ENCODE data around the gene PAXX. TPM values are rescaled to one million over a fixed set of nuclear protein-coding genes. Genes with fewer than 3 reads are reported as not detected.

The PAXX gene, protein sequence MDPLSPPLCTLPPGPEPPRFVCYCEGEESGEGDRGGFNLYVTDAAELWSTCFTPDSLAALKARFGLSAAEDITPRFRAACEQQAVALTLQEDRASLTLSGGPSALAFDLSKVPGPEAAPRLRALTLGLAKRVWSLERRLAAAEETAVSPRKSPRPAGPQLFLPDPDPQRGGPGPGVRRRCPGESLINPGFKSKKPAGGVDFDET
- 50.9 and 69.2 TPM in 2 replicates for total RNA-seq

DNA sequence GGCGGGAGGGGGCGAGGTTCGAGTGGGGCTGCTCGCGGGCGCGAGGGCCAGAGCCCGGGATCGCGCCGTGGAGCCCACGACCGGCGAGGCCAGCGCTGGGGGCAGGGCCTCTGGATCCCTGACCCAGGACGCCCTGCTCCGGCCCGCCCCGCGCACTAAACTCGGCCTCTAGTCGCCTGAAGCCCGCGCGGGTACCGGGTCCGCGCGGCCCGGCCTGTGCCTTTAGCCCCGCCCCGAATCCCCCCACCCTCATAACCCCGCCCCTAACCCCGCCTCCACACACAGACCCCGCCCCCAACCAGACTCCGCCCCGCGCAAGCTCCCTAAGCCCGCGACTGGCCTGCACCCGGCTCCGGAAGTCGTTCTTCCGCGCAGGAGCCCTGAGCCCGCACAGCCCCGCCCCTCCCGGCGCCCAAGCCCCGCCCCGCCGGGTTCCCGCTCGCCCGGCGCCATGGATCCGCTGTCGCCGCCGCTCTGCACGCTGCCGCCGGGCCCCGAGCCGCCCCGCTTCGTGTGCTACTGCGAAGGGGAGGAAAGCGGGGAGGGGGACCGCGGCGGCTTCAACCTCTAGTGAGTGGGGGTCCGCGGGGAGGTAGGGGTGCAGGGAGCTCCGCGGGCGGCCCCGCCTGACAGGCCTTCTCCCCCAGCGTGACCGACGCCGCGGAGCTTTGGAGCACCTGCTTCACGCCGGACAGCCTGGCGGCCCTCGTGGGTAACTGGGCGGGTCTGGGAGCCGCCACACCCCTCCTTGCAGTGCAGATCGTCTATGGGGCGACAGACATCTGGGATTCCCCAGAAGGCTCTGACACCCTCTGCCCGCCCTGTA lies at the start of gene PAXX:
Gene PAXX, plus strand, starts transcription at position 430 of the 826 bp plus-strand sequence. Its CDS starts 22 bp downstream, at position 452.

DNA sequence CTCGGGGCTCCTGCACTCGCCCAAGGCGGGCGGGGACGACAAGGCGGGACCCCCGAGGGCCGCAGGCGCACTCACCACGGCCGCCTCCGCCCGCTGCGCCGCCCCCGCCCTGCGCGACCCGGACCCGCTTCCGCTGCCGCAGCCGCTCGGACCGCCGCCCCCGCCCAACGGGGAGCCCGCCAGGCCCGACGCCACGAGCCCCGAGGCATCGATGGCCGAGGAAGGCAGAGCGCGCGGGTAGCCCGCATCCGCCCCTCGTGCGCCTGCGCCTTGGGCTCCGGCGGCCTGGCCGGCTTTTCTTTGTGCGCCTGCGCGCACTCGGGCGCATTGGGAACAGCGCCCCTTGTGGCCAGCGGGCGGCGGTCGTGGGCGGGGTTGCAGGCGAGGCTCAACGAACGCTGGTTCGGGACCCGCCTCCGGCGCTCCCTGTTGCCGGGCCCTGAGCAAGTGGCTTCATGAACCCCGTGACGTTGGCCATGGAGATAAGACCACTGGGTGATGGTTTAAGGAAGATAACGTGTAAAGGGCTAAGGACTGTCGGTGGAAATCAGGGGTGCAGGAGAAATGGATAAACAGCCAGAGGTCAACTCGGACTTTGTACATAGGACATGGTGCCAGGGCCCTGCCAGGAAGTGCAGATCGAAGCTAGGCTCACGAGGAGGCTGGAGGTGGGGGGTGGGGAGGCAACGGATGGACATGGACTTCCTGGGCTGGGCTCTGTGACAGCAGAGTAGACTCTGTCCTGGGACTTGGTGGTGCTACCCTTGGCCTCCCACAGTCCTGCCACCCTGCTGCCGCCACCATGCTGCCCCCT lies 47.5 kb upstream of the PAXX start, which contains the start of the genes C8G and FBXW5:
Gene C8G, plus strand, starts transcription at position 725 of the 814 bp plus-strand sequence. Its CDS starts 78 bp downstream, at position 803.
Gene FBXW5, minus strand, starts transcription at position 220 of the 814 bp plus-strand sequence. CDS start 655 bp downstream, outside the sequence.

DNA sequence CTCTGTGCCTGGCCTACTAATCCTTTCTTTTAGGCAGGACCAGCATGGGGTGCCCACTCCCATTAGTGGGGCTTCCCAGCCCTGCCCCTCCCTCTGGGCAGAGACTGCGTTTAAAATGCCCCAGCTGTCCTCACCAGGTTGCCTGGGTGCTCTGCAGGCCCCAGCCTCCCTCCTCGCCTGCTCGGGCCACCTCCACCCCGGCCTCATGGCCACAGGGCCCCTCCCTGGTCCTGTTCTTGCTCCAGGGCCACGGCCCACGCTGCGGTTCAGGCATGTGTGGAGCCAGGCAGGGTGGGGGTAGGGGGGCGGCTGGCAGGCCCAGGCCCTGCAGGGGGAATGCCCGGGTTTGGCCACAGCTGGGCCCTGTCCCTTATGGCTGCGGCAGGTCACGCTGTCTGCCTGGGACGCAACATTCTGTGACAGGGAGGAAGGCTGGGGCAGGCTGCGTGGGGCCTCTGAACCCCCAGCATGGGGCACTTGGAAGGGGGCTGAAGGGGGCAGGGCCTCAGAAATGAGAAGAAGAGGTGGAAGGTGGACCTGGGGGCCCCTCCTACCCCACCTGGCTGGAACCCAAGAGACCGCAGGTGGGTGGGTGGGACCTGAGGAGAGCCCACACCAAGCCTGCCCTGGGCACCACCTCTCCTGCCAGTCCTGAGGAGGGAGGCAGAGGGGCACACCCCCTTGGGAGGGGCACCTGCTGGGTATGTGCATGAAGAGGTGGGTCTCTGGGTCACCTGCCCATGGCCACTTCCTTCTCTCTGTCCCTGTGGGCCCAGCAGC lies 40.5 kb upstream of the PAXX start, which contains the start of gene LCN12:
Gene LCN12, plus strand, starts transcription at position 733 of the 780 bp plus-strand sequence. CDS start 55 bp downstream, outside the sequence.

DNA sequence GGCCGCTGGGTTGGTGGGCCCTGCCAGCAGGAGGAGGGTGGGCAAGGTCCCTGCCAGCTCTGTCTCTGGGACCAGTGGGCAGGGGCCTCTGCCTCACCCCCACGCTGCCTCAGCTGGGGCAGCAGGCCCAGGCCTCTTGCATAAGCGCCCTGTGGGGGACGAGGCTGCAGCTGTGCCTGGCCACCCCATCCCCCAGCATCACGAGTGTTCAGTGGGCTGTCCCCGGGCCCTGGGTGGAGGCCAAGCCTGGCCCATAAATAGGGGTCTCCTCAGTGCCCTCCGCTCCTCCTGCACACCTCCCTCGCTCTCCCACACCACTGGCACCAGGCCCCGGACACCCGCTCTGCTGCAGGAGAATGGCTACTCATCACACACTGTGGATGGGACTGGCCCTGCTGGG lies 15.0 kb upstream of the PAXX start, which contains the start of gene PTGDS:
Gene PTGDS, plus strand, starts transcription at position 282 of the 400 bp plus-strand sequence. Its CDS starts 75 bp downstream, at position 357.

DNA sequence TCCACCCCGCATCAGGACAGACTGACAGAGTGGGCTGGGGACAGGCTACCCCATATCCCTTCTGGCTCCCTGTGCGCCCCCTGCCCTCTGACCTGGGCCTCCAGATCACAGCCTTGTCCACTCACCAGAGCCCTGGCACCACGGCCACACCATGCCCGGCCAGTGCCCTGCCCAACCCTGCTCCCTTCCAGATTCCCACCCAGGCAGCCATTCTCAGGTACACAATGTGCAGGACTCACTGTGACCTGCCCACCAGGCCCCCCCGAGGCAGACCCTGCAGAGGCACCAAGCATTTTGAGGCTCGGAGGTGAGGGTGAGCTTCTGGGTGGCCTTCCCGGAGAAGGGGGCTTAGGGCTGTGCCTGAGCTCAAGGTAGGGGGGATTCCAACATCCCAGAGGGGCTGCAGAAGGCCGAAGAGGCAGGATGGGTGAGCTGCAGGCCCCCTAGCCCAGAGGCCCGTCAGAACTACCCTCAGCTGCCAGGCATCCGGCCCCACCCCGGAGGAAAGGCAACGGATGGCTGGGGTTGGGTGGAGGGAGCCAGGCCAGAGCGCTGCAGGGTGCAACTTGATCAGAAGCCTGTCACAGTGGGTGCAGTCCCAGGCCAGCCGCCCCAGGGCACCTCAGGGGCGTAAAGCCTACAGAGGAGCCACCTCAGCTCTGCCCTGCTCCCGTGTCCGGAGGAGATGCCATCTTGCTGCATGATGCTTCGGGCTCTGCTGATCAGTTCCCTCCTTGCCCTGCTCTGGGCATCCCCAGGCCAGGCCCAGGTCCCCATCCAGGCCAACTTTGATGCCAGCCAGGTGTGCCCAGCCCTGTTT lies 9.8 kb upstream of the PAXX start, which contains the start of gene LCNL1:
Gene LCNL1, plus strand, starts transcription at position 762 of the 820 bp plus-strand sequence. CDS start 594 bp downstream, outside the sequence.

DNA sequence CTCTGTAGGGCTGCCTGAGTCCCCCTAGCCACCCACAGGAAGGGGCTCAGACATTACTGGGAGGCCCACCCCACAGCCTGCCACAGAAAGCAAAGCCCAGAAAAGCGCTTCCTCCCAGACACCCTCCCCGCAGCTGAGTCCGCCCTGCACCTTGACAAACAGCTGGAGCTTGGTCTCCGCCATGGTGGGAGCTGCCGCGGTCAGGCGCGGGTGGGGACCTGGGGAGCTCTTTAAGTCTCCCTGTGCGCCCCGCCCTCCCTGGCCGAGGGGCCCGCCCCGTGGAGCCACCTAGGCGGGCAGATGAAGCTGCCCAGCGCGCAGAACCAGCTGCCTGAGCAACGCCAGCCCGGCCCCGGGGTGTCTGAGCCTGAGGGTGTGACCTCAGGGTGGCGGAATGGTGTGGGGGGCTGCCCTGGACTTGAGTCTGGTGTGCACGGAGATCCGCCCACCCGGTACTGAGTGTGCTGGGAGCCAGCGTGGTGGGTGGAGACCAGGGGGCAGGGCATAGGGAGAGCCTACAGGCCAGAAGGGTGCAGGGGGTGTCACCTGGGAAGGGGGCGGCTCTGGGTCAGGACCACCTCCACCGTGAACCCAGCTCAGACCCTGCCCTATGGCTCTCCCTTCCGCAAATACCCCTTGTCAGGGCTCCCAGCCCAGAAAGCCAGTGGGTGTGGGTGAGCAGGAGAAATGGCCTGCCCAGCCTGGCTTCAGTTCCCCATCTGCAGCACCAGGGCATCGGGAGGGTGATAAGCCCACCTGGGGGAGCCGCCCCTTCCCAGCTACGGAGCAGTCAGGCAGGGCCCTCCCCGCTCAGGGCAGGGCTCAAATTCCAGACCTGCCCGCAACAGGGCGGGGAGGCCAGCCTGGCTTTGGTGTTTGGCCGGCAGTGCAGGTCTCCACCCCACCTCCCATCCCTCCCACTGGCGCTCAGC lies 4.4 kb downstream of the PAXX start, which contains the start of gene CLIC3:
Gene CLIC3, minus strand, starts transcription at position 208 of the 932 bp plus-strand sequence. Its CDS starts 25 bp downstream, at position 183.

DNA sequence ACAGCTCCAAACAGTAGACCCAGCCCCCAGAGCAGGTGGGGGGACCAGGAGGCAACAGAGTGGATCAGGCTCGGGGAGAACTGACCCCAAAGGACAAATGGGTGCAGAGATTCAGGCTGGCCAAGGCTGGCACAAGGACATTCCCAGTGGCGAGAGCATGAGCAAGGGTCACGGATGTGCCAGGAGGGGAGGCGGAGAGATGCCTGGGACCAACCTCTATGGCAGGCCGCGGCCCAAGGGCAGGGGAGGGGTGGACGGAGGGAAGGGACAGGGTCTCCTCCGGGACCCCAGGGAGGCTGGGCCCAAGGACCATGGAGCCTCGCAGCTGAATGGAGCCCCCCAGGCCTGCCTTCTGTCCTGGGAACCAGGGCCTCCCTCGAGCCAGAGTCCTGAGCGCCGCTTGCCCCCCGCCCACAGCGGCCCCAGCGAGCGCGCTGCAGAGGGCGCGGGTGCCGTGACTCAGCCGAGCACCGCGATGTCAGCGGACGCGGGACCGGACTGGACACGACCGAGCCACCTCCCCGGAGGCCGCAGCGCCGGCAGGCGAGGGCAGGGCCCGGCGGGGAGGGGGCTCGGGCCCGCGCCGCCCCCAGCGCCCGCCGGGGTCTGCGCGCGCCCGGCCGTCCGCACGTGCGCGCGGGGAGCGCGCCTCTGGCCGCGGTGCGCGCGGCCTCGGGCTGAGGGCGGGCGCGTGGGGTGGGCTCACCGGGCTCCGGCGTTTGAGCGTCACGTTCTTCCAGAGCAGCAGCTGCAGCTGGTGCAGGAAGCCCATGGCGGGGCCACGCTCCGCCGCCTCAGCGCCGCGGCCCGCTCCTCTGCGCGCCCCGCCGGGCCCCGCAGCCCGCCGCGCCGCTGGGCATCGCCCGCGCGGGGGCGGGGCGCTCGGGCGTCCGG lies 35.4 kb downstream of the PAXX start, which contains the start of gene ABCA2:
Gene ABCA2, minus strand, starts transcription at position 869 of the 894 bp plus-strand sequence. Its CDS starts 97 bp downstream, at position 772.

DNA sequence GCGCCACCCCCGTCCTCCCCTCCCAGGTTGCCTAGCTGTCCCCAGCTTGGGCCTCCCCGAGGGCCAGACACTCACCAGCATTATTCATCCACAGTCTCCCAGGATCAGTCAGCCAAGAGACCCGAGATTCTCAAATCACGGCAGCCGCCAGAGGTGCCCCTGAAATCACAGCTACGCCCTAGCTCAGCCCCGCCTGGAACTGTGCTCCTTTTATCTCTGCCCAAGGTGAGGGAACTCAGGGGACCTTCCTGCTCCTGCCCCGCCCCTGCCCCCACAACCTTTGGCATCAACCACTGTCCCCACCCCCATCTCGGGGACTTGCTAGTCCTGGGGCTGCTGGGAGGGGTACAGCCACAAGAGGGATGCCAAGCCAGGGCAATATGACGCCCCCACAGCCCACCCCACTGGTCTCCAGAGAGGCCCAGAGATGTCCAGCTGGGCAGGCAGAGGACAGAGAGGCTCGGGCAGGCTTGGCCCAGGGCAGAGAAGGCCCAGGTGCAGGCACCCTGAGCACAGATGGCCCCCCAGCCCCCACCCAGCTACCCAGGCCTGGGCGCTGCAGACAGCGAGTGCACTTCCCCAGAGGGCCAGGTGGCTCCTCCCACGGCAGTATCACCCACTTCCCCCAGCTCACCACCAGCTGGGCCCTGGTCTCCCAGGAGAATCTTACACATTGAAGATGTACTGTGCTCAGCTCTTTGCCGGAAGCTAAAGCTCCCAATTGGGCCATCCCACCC lies 39.9 kb downstream of the PAXX start, which contains the start of gene FUT7:
Gene FUT7, minus strand, starts transcription at position 185 of the 737 bp plus-strand sequence. Its CDS starts 97 bp downstream, at position 88.

Other genes with a start within 250 kb of the PAXX start
- gene LCN10, start 249.5 kb upstream of the PAXX start, total RNA-seq: not detected in 2 replicates
- gene LCN6, start 243.9 kb upstream of the PAXX start, total RNA-seq: not detected in 2 replicates
- gene LCN8, start 234.2 kb upstream of the PAXX start, total RNA-seq: not detected in 2 replicates
- gene LCN15, start 227.9 kb upstream of the PAXX start, total RNA-seq: not detected in 2 replicates
- 163 and 200 TPM in 2 replicates for gene TMEM141, start 201.1 kb upstream of the PAXX start, total RNA-seq
- 0.42 TPM in 1 of 2 replicates, not detected in the other for gene CCDC183, start 196.1 kb upstream of the PAXX start, total RNA-seq
- 86.5 and 106 TPM in 2 replicates for gene RABL6, start 184.5 kb upstream of the PAXX start, total RNA-seq
- gene AJM1, start 149.9 kb upstream of the PAXX start, total RNA-seq: 1.8 and 2.0 TPM in 2 replicates
- gene PHPT1, start 143.0 kb upstream of the PAXX start, total RNA-seq: 109 and 144 TPM in 2 replicates
- 0.74 and 1.4 TPM in 2 replicates for gene MAMDC4, start 140.1 kb upstream of the PAXX start, total RNA-seq
- gene EDF1, start 126.1 kb upstream of the PAXX start, total RNA-seq: 341 and 351 TPM in 2 replicates
- gene TRAF2, start 105.9 kb upstream of the PAXX start, total RNA-seq: 11.5 and 16.3 TPM in 2 replicates
- 147 and 164 TPM in 2 replicates for gene FBXW5, start 47.7 kb upstream of the PAXX start, total RNA-seq
- not detected in 2 replicates for gene C8G, start 47.2 kb upstream of the PAXX start, total RNA-seq
- gene LCN12, start 40.1 kb upstream of the PAXX start, total RNA-seq: not detected in 2 replicates
- gene PTGDS, start 14.9 kb upstream of the PAXX start, total RNA-seq: not detected in 2 replicates
- gene LCNL1, start 9.4 kb upstream of the PAXX start, total RNA-seq: not detected in 2 replicates
- 179 and 203 TPM in 2 replicates for gene CLIC3, start 4.1 kb downstream of the PAXX start, total RNA-seq
- 11.9 and 15.6 TPM in 2 replicates for gene ABCA2, start 35.8 kb downstream of the PAXX start, total RNA-seq
- not detected in 2 replicates for gene FUT7, start 39.7 kb downstream of the PAXX start, total RNA-seq
- gene NPDC1, start 53.8 kb downstream of the PAXX start, total RNA-seq: 36.7 and 39.0 TPM in 2 replicates
- 1.1 and 1.4 TPM in 2 replicates for gene ENTPD2, start 61.6 kb downstream of the PAXX start, total RNA-seq
- gene SAPCD2, start 78.1 kb downstream of the PAXX start, total RNA-seq: 31.6 and 31.9 TPM in 2 replicates
- 2.7 and 4.0 TPM in 2 replicates for gene UAP1L1, start 85.1 kb downstream of the PAXX start, total RNA-seq
- 59.0 and 62.8 TPM in 2 replicates for gene MAN1B1, start 94.6 kb downstream of the PAXX start, total RNA-seq
- gene DPP7, start 122.3 kb downstream of the PAXX start, total RNA-seq: 52.1 and 52.4 TPM in 2 replicates
- 0.14 and 0.42 TPM in 2 replicates for gene GRIN1, start 146.7 kb downstream of the PAXX start, total RNA-seq
- 0.35 and 0.70 TPM in 2 replicates for gene LRRC26, start 177.6 kb downstream of the PAXX start, total RNA-seq
- gene TMEM210, start 179.6 kb downstream of the PAXX start, total RNA-seq: not detected in 2 replicates
- gene ANAPC2, start 196.1 kb downstream of the PAXX start, total RNA-seq: 14.7 and 15.9 TPM in 2 replicates
- gene SSNA1, start 196.3 kb downstream of the PAXX start, total RNA-seq: 119 and 122 TPM in 2 replicates
- gene TPRN, start 208.3 kb downstream of the PAXX start, total RNA-seq: 11.4 and 12.5 TPM in 2 replicates
- 38.4 and 43.2 TPM in 2 replicates for gene TMEM203, start 213.2 kb downstream of the PAXX start, total RNA-seq
- 9.2 and 12.6 TPM in 2 replicates for gene NDOR1, start 213.3 kb downstream of the PAXX start, total RNA-seq
- 0.70 and 1.5 TPM in 2 replicates for gene RNF208, start 229.8 kb downstream of the PAXX start, total RNA-seq
- gene CYSRT1, start 232.8 kb downstream of the PAXX start, total RNA-seq: 17.3 and 19.3 TPM in 2 replicates
- 0.35 and 0.70 TPM in 2 replicates for gene RNF224, start 235.1 kb downstream of the PAXX start, total RNA-seq
- gene SLC34A3, start 238.5 kb downstream of the PAXX start, total RNA-seq: 0.14 TPM in 1 of 2 replicates, not detected in the other
- 738 and 813 TPM in 2 replicates for gene TUBB4B, start 248.9 kb downstream of the PAXX start, total RNA-seq